ENCODE data around the gene HDAC4. TPM values are rescaled to one million over a fixed set of nuclear protein-coding genes. Genes with fewer than 3 reads are reported as not detected.

The HDAC4 gene
- total RNA-seq, 5 donors from 2014 or later (not counting 1 experiment from before 2014, with no cell fraction given) = 44.8 to 80.2 (median 60.9) TPM

DNA sequence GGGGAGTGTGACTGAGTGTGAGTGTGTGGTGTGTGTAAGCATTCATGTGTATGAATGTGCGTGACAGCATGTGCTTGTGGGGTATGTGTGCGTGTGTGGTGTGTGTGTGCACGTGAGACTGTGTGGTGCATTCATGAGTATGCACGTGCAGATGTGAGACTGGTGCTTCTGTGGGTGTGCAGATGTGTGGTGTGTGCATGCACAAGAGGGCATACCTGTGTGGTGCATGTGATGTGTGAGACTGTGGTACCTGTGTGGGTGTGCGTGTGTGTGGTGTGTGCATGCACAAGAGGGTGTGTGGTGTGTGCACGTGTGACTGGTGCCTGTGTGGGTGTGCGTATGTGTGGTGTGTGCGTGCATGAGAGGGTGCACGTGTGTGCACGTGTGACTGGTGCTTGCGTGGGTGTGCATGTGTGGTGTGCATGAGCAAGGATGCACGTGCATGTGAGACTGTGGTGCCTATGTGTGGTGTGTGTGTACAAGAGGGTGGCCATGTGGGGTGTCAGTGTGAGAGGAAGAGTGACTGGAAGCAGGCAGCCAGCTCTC is 339.6 kb downstream of the HDAC4 start:
- H3K4me3 Mint-ChIP-seq = no peak overlapping the region
- H3K27ac Mint-ChIP-seq = no peak overlapping the region
- 92% methylated on average over 11 of the region's 12 CpGs for WGBS (ENCODE audit: insufficient coverage)
- H3K27me3 ChIP-seq (replicated peaks in 1 of 2; ENCODE audit: control insufficient read depth in 2 of 2, extremely low read depth in 1 of 2, insufficient read depth in 2 of 2, low read length in 1 of 2) = no peaks in the 10 kb centered on the region
- no peak overlapping the region for H3K27ac ChIP-seq (ENCODE audit: low read length)
- no peaks in the 10 kb centered on the region for H3K9me3 Mint-ChIP-seq
- H3K4me3 ChIP-seq (ENCODE audit: control insufficient read depth in 1 of 2, extremely low read depth in 1 of 2, low read length in 1 of 2) = no peak overlapping the region
- no peaks in the 10 kb centered on the region for H3K27me3 Mint-ChIP-seq
- no peak for ATAC-seq (replicated peaks in 1 of 4)
- H3K4me1 Mint-ChIP-seq = no peaks in the 10 kb centered on the region
- CTCF ChIA-PET = no interaction called here
- peaks cover 2 to 59% of the 10 kb centered on the region in 2 donors for H3K36me3 ChIP-seq (ENCODE audit: control insufficient read depth in 2 of 2, extremely low read depth in 1 of 2, insufficient read depth in 1 of 2, low read length in 1 of 2)
- no peak for DNase-seq
- H3K9me3 ChIP-seq = no peaks in the 10 kb centered on the region
- H3K4me1 ChIP-seq (ENCODE audit: control insufficient read depth in 1 of 2, extremely low read depth in 1 of 2, insufficient read depth in 2 of 2, low read length in 2 of 2) = no peaks in the 10 kb centered on the region
- peaks cover 28% of the 10 kb centered on the region for H3K36me3 Mint-ChIP-seq
- POLR2A ChIA-PET = no interaction called here

DNA sequence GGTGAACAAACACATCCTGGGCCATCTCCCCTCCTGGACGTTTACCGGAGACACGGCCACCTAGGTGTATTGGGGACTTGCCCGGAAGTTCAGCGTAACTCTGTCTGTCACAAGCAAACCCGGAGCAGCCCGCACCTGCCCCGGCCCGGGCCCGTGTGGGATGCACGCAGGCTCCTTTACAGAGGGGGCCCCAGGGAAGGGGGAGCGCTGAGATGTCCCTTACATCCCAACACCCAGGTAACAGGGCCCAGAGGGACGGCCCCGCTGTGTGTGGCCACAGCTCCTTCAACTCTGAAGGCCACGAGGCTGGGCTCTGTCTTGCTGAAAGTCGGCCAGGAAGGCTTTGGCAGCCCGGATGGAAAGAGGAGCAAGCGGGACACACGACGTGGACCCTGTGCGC is 340.1 kb downstream of the HDAC4 start:
- Mint-ChIP-seq H3K4me1 (no peaks in the 10 kb centered on the region), H3K27ac (no peak overlapping the region), H3K9me3 (no peaks in the 10 kb centered on the region), H3K27me3 (no peaks in the 10 kb centered on the region), H3K36me3 (peaks cover 26% of the 10 kb centered on the region), H3K4me3 (no peak overlapping the region)
- H3K4me1 ChIP-seq (ENCODE audit: control insufficient read depth in 1 of 2, extremely low read depth in 1 of 2, insufficient read depth in 2 of 2, low read length in 2 of 2) = no peaks in the 10 kb centered on the region
- H3K36me3 ChIP-seq (ENCODE audit: control insufficient read depth in 2 of 2, extremely low read depth in 1 of 2, insufficient read depth in 1 of 2, low read length in 1 of 2) = peaks cover 0 to 59% of the 10 kb centered on the region in 2 donors
- no peaks in the 10 kb centered on the region for H3K9me3 ChIP-seq
- ChIA-PET POLR2A (no interaction called here), CTCF (no interaction called here)
- DNase-seq (no peak), ATAC-seq (replicated peaks in 1 of 4) (no peak)
- no peaks in the 10 kb centered on the region for H3K27me3 ChIP-seq (replicated peaks in 1 of 2; ENCODE audit: control insufficient read depth in 2 of 2, extremely low read depth in 1 of 2, insufficient read depth in 2 of 2, low read length in 1 of 2)
- H3K27ac ChIP-seq (ENCODE audit: low read length) = no peak overlapping the region
- WGBS (ENCODE audit: insufficient coverage) = 97% methylated on average over 20 of the region's 21 CpGs
- no peak overlapping the region for H3K4me3 ChIP-seq (ENCODE audit: control insufficient read depth in 1 of 2, extremely low read depth in 1 of 2, low read length in 1 of 2)

- ChIA-PET POLR2A (no interaction called here), CTCF (no interaction called here)
- Mint-ChIP-seq H3K9me3 (no peaks in the 10 kb centered on the region), H3K27me3 (no peaks in the 10 kb centered on the region), H3K27ac (no peak overlapping the region), H3K36me3 (peaks cover 26% of the 10 kb centered on the region), H3K4me1 (no peaks in the 10 kb centered on the region), H3K4me3 (no peak overlapping the region)
- Histone ChIP-seq H3K36me3 (ENCODE audit: control insufficient read depth in 2 of 2, extremely low read depth in 1 of 2, insufficient read depth in 1 of 2, low read length in 1 of 2) (peaks cover 0 to 54% of the 10 kb centered on the region in 2 donors), H3K27me3 (replicated peaks in 1 of 2; ENCODE audit: control insufficient read depth in 2 of 2, extremely low read depth in 1 of 2, insufficient read depth in 2 of 2, low read length in 1 of 2) (no peaks in the 10 kb centered on the region), H3K27ac (ENCODE audit: low read length) (no peak overlapping the region), H3K4me1 (ENCODE audit: control insufficient read depth in 1 of 2, extremely low read depth in 1 of 2, insufficient read depth in 2 of 2, low read length in 2 of 2) (no peaks in the 10 kb centered on the region), H3K9me3 (no peaks in the 10 kb centered on the region), H3K4me3 (ENCODE audit: control insufficient read depth in 1 of 2, extremely low read depth in 1 of 2, low read length in 1 of 2) (no peak overlapping the region)
- DNase-seq = no peak
- WGBS (ENCODE audit: insufficient coverage) = 97% methylated on average over 11 of the region's 12 CpGs
- no peak for ATAC-seq (replicated peaks in 1 of 4)
Measured at GRCh38 chr2:239059854-239060253, 341.0 kb downstream of the HDAC4 start.

DNA sequence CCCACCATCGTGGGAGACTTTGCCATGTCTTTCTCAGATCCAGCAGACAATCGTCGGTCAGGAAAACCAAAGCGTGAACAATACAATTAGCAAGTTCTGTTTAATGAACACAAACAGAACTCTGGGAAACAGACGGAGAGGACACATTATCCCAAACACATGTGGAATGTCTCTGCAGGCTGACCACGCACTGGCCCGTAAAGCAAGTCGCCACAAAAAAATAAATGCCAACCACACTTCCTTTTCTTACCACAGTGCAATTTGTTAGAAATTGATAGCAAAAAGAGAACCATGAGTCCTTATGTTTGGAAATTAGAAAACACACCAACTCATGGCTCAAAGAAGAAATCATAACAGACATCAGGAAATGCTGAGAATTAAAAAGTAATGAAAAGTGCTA is 342.1 kb downstream of the HDAC4 start:
- Mint-ChIP-seq H3K36me3 (peaks cover 34% of the 10 kb centered on the region), H3K9me3 (no peaks in the 10 kb centered on the region), H3K4me3 (no peak overlapping the region), H3K27me3 (no peaks in the 10 kb centered on the region), H3K4me1 (no peaks in the 10 kb centered on the region), H3K27ac (no peak overlapping the region)
- ChIA-PET CTCF (no interaction called here), POLR2A (no interaction called here)
- DNase-seq = no peak
- no peaks in the 10 kb centered on the region for H3K27me3 ChIP-seq (replicated peaks in 1 of 2; ENCODE audit: control insufficient read depth in 2 of 2, extremely low read depth in 1 of 2, insufficient read depth in 2 of 2, low read length in 1 of 2)
- H3K9me3 ChIP-seq = no peaks in the 10 kb centered on the region
- no peak for ATAC-seq (replicated peaks in 1 of 4)
- peaks cover 8 to 56% of the 10 kb centered on the region in 2 donors for H3K36me3 ChIP-seq (ENCODE audit: control insufficient read depth in 2 of 2, extremely low read depth in 1 of 2, insufficient read depth in 1 of 2, low read length in 1 of 2)
- H3K27ac ChIP-seq (ENCODE audit: low read length) = no peak overlapping the region
- H3K4me3 ChIP-seq (ENCODE audit: control insufficient read depth in 1 of 2, extremely low read depth in 1 of 2, low read length in 1 of 2) = no peak overlapping the region
- 77% methylated on average over 5 of the region's 8 CpGs for WGBS (ENCODE audit: insufficient coverage)
- H3K4me1 ChIP-seq (ENCODE audit: control insufficient read depth in 1 of 2, extremely low read depth in 1 of 2, insufficient read depth in 2 of 2, low read length in 2 of 2) = no peaks in the 10 kb centered on the region

- Mint-ChIP-seq H3K27ac (no peak overlapping the region), H3K4me3 (no peak overlapping the region), H3K36me3 (peaks cover 42% of the 10 kb centered on the region), H3K27me3 (no peaks in the 10 kb centered on the region), H3K9me3 (no peaks in the 10 kb centered on the region), H3K4me1 (no peaks in the 10 kb centered on the region)
- Histone ChIP-seq H3K4me1 (ENCODE audit: control insufficient read depth in 1 of 2, extremely low read depth in 1 of 2, insufficient read depth in 2 of 2, low read length in 2 of 2) (no peaks in the 10 kb centered on the region), H3K27ac (ENCODE audit: low read length) (no peak overlapping the region), H3K27me3 (replicated peaks in 1 of 2; ENCODE audit: control insufficient read depth in 2 of 2, extremely low read depth in 1 of 2, insufficient read depth in 2 of 2, low read length in 1 of 2) (no peaks in the 10 kb centered on the region), H3K9me3 (no peaks in the 10 kb centered on the region), H3K36me3 (ENCODE audit: control insufficient read depth in 2 of 2, extremely low read depth in 1 of 2, insufficient read depth in 1 of 2, low read length in 1 of 2) (peaks cover 14 to 62% of the 10 kb centered on the region in 2 donors), H3K4me3 (ENCODE audit: control insufficient read depth in 1 of 2, extremely low read depth in 1 of 2, low read length in 1 of 2) (no peak overlapping the region)
- ATAC-seq (replicated peaks in 1 of 4) = no peak
- DNase-seq = no peak
- WGBS (ENCODE audit: insufficient coverage) = no CpG with 5 or more reads among the region's 2 CpGs
- POLR2A ChIA-PET = no interaction called here
- CTCF ChIA-PET = no interaction called here
Measured at GRCh38 chr2:239057533-239057932, 343.3 kb downstream of the HDAC4 start.

GRCh38 chr2:239056611-239057010 is 344.2 kb downstream of the HDAC4 start:
- no peak overlapping the region for H3K4me3 Mint-ChIP-seq
- no peaks in the 10 kb centered on the region for H3K4me1 Mint-ChIP-seq
- Histone ChIP-seq H3K27ac (ENCODE audit: low read length) (no peak overlapping the region), H3K9me3 (no peaks in the 10 kb centered on the region), H3K4me1 (ENCODE audit: control insufficient read depth in 1 of 2, extremely low read depth in 1 of 2, insufficient read depth in 2 of 2, low read length in 2 of 2) (no peaks in the 10 kb centered on the region), H3K36me3 (ENCODE audit: control insufficient read depth in 2 of 2, extremely low read depth in 1 of 2, insufficient read depth in 1 of 2, low read length in 1 of 2) (peaks cover 14 to 57% of the 10 kb centered on the region in 2 donors), H3K27me3 (replicated peaks in 1 of 2; ENCODE audit: control insufficient read depth in 2 of 2, extremely low read depth in 1 of 2, insufficient read depth in 2 of 2, low read length in 1 of 2) (no peaks in the 10 kb centered on the region), H3K4me3 (ENCODE audit: control insufficient read depth in 1 of 2, extremely low read depth in 1 of 2, low read length in 1 of 2) (no peak overlapping the region)
- POLR2A ChIA-PET = no interaction called here
- no peaks in the 10 kb centered on the region for H3K9me3 Mint-ChIP-seq
- ATAC-seq (replicated peaks in 1 of 4) (no peak), DNase-seq (no peak)
- no peak overlapping the region for H3K27ac Mint-ChIP-seq
- peaks cover 40% of the 10 kb centered on the region for H3K36me3 Mint-ChIP-seq
- WGBS (ENCODE audit: insufficient coverage) = 94% methylated on average over 3 of the region's 10 CpGs
- CTCF ChIA-PET = no interaction called here
- H3K27me3 Mint-ChIP-seq = no peaks in the 10 kb centered on the region

All from T-cell (primary cell).